ENCODE data around the gene NUDT14. TPM values are rescaled to one million over a fixed set of nuclear protein-coding genes. Genes with fewer than 3 reads are reported as not detected.

Gene NUDT14
- total and polyA plus RNA-seq, 2 of the 8 experiments (the other 6 are each of a cell fraction or from before 2014, with no cell fraction given) = 25.5 to 33.3 TPM

GRCh38 chr14:105124823-105125222, 56.3 kb downstream of the NUDT14 start:
- H4K5ac ChIP-seq (ENCODE audit: insufficient read length, low read depth, low read length) = no peak overlapping the region
- no peak overlapping the region for H3K4me3 ChIP-seq (ENCODE audit: extremely low read depth in 1 of 4, insufficient read depth in 2 of 4, low read depth in 3 of 4, low read length in 4 of 4)
- H3K4me2 ChIP-seq (ENCODE audit: insufficient read depth in 1 of 2, low read depth in 2 of 2, low read length in 2 of 2) = no peak overlapping the region
- H2AFZ ChIP-seq (ENCODE audit: low read length) = no peak overlapping the region
- H3K14ac ChIP-seq (ENCODE audit: insufficient read length) = no peak overlapping the region
- H3K23ac ChIP-seq (ENCODE audit: insufficient read length) = no peak overlapping the region
- no peaks in the 10 kb centered on the region for H3K36me3 ChIP-seq (ENCODE audit: control insufficient read depth in 2 of 4, insufficient read depth in 4 of 4, low read length in 3 of 4)
- no peaks in the 10 kb centered on the region for H3K79me2 ChIP-seq (ENCODE audit: control insufficient read depth in 1 of 2, insufficient read depth in 2 of 2, low read length in 2 of 2)
- no peak overlapping the region for H2BK15ac ChIP-seq (ENCODE audit: low read length)
- H3K4ac ChIP-seq (replicated peaks; ENCODE audit: insufficient read length, low read depth, low read length) = no peak overlapping the region
- peaks cover 0 to 2% (median 0%) of the 10 kb centered on the region in 4 experiments; a peak in 2 of 7 replicates for H3K27me3 ChIP-seq (replicated peaks in 1 of 4; ENCODE audit: control insufficient read depth in 3 of 4, extremely low read depth in 1 of 4, insufficient read depth in 3 of 4, low read length in 3 of 4)
- H2BK20ac ChIP-seq (ENCODE audit: low read length) = no peak overlapping the region
- TF ChIP-seq CREB1 (IDR thresholded peaks at IDR 0.05) (no peak), EZH2 (IDR thresholded peaks at IDR 0.05; ENCODE audit: low read depth, low read length, severe bottlenecking) (no peak), RNF2 (IDR thresholded peaks at IDR 0.05; ENCODE audit: borderline replicate concordance, low read depth, low read length, missing control alignments, poor library complexity, severe bottlenecking) (no peak)
- H3K9ac ChIP-seq (replicated peaks in 1 of 4; ENCODE audit: extremely low read depth in 1 of 4, low read depth in 3 of 4, low read length in 3 of 4) = no peak overlapping the region
- no peak overlapping the region for H4K8ac ChIP-seq (ENCODE audit: extremely low read depth, insufficient read depth, low read length)
- no peak overlapping the region for H2BK12ac ChIP-seq (ENCODE audit: low read depth, low read length)
- no peak overlapping the region for H2BK5ac ChIP-seq (ENCODE audit: low read depth, low read length)
- H4K91ac ChIP-seq (replicated peaks; ENCODE audit: insufficient read length, low read length) = no peak overlapping the region
- no peaks in the 10 kb centered on the region for H3K23me2 ChIP-seq (ENCODE audit: low read depth, low read length)
- H3K18ac ChIP-seq (ENCODE audit: extremely low read depth, low read length) = no peak overlapping the region
- no peak overlapping the region for H2AK5ac ChIP-seq (ENCODE audit: low read depth, low read length)
- no peak overlapping the region for H2BK120ac ChIP-seq (replicated peaks; ENCODE audit: low read depth, low read length)
- H3K9me3 ChIP-seq (ENCODE audit: insufficient read depth in 2 of 2, low read depth in 1 of 2, low read length in 1 of 2) = peaks cover 14% of the 10 kb centered on the region in 2 experiments
- no peaks in the 10 kb centered on the region for H3K4me1 ChIP-seq (replicated peaks in 1 of 4; ENCODE audit: control insufficient read depth in 3 of 4, insufficient read depth in 4 of 4, low read length in 3 of 4)
- no peak overlapping the region for H3K56ac ChIP-seq (replicated peaks; ENCODE audit: insufficient read length, low read depth, low read length)
- POLR2A ChIA-PET (ENCODE audit: partially characterized antibody) = no interaction called here
- WGBS, 2 experiments (ENCODE audit: extremely low coverage in 1 of 2, insufficient coverage in 1 of 2, insufficient read length in 1 of 2, insufficient replicate concordance in 2 of 2, low coverage in 1 of 2, low lambda C conversion rate in 2 of 2, missing lambda C conversion rate in 1 of 2) = 73% methylated on average over 5 of the region's 5 CpGs; no CpG with 5 or more reads in 1 of the 2 experiments
- no peaks in the 10 kb centered on the region for H3K79me1 ChIP-seq (ENCODE audit: low read depth, low read length)
- no peak overlapping the region for H3K27ac ChIP-seq (ENCODE audit: low read depth, low read length)
- H4K20me1 ChIP-seq (replicated peaks in 1 of 2; ENCODE audit: control insufficient read depth in 1 of 2, insufficient read depth in 2 of 2, low read length in 2 of 2) = no peaks in the 10 kb centered on the region
- FAIRE-seq (no peak), DNase-seq (ENCODE audit: low read depth in 1 of 2, low spot score in 2 of 2) (no peak)
- CTCF ChIA-PET (ENCODE audit: partially characterized antibody) = interaction anchor here (1.0 to 1.6 kb wide), 4 partner anchors 9 to 35 kb away, joined by 3 to 4 read pairs (median 4); no protein-coding TSS in a partner anchor
